Effector memory CD8-positive, alpha-beta T cell (primary cell): ENCODE measurements around the gene CEP350.
A peak's percentile ranks its signal among the peaks of the same experiment; 100 is the strongest.

ENCODE experiments used
- ATAC-seq: fragments of 150-1000 bp; cut with Tn5 transposase; replicated peaks from 2 replicates; pipeline ENCODE4 v1.10.0; 2021; ENCODE audit warnings: mild to moderate bottlenecking, moderate library complexity
- DNase-seq, 3 experiments: peaks; one replicate each; pipeline ENCODE4 v3.0.0; 2021
- H3K27ac Mint-ChIP-seq, 2 donors: one replicate each; pipeline ENCODE4 v1.8.0; 2022; ENCODE audit warnings: mild to moderate bottlenecking in 2 of 2, mixed read lengths in 2 of 2, moderate library complexity in 2 of 2
- H3K27me3 Mint-ChIP-seq, 2 donors: one replicate each; pipeline ENCODE4 v1.8.0; 2022; ENCODE audit warnings: mixed read lengths in 2 of 2
- H3K36me3 Mint-ChIP-seq: one replicate; pipeline ENCODE4 v1.8.0; 2022; ENCODE audit warnings: mild to moderate bottlenecking, moderate library complexity, mixed read lengths; ENCODE audit not compliant: insufficient read depth
- H3K4me1 Mint-ChIP-seq, 2 donors: one replicate each; pipeline ENCODE4 v1.8.0; 2022; ENCODE audit warnings: low read depth in 2 of 2, mixed read lengths in 2 of 2
- H3K4me3 Mint-ChIP-seq, 2 donors: one replicate each; pipeline ENCODE4 v1.8.0; 2022; ENCODE audit warnings: mild to moderate bottlenecking in 2 of 2, mixed read lengths in 2 of 2, moderate library complexity in 2 of 2
- H3K9me3 Mint-ChIP-seq, 2 donors: one replicate each; pipeline ENCODE4 v1.8.0; 2022; ENCODE audit warnings: mixed read lengths in 2 of 2

Gene CEP350

DNA sequence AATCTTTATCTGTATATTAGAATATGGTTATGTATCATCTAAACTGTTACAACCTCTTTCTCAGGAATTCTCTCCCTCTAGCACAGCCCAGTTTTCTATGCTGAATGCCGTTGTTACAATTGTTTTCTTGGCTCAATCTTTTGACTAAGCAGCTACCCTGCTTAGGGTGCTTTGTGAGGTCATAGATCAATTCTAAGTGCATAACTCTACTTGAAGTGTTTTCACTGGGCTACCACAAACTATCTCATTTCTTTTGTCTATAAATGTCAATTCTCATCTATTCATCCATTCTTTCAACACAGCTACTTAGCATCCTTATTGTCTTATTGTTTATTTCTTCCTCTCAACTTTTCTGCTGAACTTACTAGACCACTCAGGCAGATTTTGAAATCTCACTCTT, 77.1 kb downstream of the CEP350 start:
- DNase-seq (no peak), ATAC-seq (no peak)
- H3K4me3 Mint-ChIP-seq: no peak overlapping the region
- no peak overlapping the region for H3K27ac Mint-ChIP-seq
- no peaks in the 10 kb centered on the region for H3K9me3 Mint-ChIP-seq
- peaks cover 5 to 9% of the 10 kb centered on the region in 2 donors for H3K4me1 Mint-ChIP-seq
- H3K36me3 Mint-ChIP-seq: peaks cover 40% of the 10 kb centered on the region
- H3K27me3 Mint-ChIP-seq: no peaks in the 10 kb centered on the region

DNA sequence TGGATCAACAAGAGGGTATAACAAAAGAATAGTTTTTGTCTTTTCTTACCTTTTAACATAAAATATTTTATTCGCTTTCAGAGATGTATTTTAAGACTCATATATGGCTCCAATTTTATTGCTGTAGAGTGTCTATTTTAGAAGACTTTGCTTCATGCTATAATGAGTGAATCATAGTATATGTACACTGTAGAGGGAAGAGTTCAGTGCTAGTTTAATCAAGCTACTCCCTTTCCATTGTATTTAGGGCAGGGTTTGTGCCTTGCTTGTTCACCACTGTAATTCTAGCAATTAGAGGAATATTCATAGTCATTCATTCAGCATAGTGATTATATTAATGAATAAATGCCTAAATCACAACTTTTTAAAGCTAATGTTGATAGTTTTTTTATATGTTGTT, 78.8 kb downstream of the CEP350 start:
- DNase-seq: no peak
- Mint-ChIP-seq H3K4me3 (no peak overlapping the region), H3K27me3 (no peaks in the 10 kb centered on the region), H3K9me3 (no peaks in the 10 kb centered on the region), H3K36me3 (peaks cover 51% of the 10 kb centered on the region), H3K4me1 (peaks cover 5 to 9% of the 10 kb centered on the region in 2 donors), H3K27ac (no peak overlapping the region)
- no peak for ATAC-seq

DNA sequence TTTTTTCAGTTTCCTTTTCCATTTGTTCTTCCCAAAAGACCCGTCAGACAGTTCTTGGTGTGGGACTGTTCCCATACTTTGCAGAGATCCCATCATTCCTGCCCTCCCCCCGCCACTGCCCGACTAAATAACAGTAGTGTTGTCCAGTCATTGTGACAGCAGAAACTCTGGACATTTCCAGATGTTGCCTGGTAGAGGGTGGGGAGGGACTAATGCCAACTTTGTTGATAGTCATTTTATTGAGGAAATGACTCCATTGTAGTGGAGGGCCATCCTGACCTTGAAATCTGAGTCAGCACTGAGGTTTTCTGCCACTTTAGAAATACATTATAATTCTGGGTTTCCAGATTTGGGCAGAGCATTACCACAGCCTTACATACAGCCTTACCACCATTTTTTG, 85.4 kb downstream of the CEP350 start:
- Mint-ChIP-seq H3K9me3 (no peaks in the 10 kb centered on the region), H3K27me3 (no peaks in the 10 kb centered on the region), H3K27ac (peak overlapping the region in 1 of 2 donors; percentile 25), H3K4me3 (no peak overlapping the region), H3K4me1 (no peaks in the 10 kb centered on the region), H3K36me3 (peaks cover 66% of the 10 kb centered on the region)
- ATAC-seq: no peak
- DNase-seq: no peak

DNA sequence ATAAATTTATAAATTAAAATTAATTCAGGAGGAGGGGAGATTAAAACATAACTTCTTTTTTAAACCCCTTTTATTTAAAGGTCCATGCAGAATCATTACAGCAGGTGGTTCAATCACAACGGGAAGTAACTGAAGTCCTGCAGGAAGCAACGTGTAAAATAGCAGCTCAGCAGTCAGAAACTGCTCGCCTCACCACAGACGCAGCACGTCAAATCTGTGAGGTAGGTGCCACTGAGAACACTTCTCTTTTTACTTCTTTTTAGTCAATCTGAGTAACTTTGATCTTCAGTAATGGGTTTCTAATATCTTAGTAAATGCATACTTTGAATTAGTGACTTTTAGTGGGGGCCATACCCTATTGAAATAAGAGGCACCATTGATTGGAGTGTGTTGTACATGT, 87.0 kb downstream of the CEP350 start:
- Mint-ChIP-seq H3K36me3 (peaks cover 69% of the 10 kb centered on the region), H3K4me1 (no peaks in the 10 kb centered on the region), H3K27ac (peak overlapping the region in 1 of 2 donors; percentile 4), H3K4me3 (no peak overlapping the region), H3K27me3 (no peaks in the 10 kb centered on the region), H3K9me3 (no peaks in the 10 kb centered on the region)
- no peak for DNase-seq
- ATAC-seq: no peak

DNA sequence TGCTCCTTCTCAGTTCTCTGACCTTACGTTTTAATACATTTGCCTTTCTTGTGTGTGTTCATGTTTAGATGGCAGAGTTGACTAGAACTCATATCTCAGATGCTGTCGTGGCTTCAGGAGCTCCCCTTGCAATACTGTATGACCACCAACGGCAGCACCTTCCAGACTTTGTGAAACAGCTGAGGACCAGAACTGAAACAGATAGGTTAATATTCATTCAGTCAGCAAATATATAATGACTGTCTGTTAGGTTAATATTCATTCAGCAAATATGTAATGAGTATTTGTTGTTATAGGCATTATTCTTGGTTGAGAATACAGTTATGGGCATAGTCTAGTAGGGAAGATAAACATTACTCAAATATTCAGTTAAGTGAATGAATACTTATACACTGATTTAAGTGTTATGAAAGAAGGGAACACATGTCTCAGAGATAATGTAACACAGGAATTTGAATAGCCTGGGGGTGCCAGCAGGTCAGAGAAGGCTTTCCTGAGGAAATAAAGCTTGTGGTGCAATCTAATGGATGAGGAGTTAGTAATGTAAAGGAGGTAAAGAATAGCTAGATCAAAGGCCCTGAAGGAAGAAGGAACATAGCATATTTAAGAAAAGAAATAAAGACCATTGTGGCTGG, 88.5 kb downstream of the CEP350 start:
- no peak overlapping the region for H3K4me3 Mint-ChIP-seq
- H3K27ac Mint-ChIP-seq: peak overlapping the region in 1 of 2 donors; percentile 22
- ATAC-seq: no peak
- DNase-seq: no peak
- no peaks in the 10 kb centered on the region for H3K27me3 Mint-ChIP-seq
- peaks cover 64% of the 10 kb centered on the region for H3K36me3 Mint-ChIP-seq
- no peaks in the 10 kb centered on the region for H3K9me3 Mint-ChIP-seq
- no peaks in the 10 kb centered on the region for H3K4me1 Mint-ChIP-seq

DNA sequence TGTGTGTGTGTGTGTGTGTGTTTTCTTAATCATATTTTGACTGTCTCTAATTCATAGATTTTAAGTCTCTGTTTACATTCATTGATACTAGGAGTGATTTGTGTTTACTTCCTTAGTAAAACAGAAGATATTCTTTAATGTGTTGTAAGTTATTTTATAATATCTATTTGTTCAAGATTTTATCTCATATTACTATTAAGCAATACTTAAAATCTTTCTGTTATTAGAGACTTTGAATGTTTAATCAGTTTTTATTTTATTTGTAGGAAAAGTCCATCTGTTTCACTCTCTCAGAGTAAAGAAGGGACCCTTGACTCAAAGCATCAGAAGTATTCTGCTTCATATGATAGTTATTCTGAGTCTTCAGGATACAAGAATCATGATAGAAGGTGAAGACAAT, 89.2 kb downstream of the CEP350 start:
- DNase-seq: no peak
- peaks cover 63% of the 10 kb centered on the region for H3K36me3 Mint-ChIP-seq
- no peak for ATAC-seq
- peak overlapping the region in 1 of 2 donors; percentile 22 for H3K27ac Mint-ChIP-seq
- H3K4me1 Mint-ChIP-seq: no peaks in the 10 kb centered on the region
- H3K4me3 Mint-ChIP-seq: no peak overlapping the region
- H3K27me3 Mint-ChIP-seq: no peaks in the 10 kb centered on the region
- no peaks in the 10 kb centered on the region for H3K9me3 Mint-ChIP-seq

DNA sequence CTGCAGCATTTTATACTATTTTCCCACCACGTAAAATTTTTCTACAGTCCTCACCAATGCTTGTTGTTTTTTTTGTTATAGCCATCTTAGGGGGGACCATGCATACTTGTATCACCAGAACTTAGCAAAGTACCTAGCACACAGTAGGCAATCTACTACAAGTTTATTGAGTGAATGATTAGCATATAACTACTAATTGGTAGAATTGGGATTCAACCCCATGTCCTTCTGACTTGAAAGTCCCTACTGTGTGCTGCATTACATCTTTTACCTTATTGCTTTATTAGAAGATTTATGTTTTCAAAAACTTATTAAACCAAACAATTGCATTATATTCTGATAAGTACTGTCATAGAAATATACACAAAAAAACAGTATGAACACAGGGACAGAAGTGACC, 92.1 kb downstream of the CEP350 start:
- Mint-ChIP-seq H3K27ac (peak overlapping the region in 1 of 2 donors; percentile 13), H3K4me1 (no peaks in the 10 kb centered on the region), H3K36me3 (peaks cover 61% of the 10 kb centered on the region), H3K27me3 (no peaks in the 10 kb centered on the region), H3K4me3 (no peak overlapping the region), H3K9me3 (no peaks in the 10 kb centered on the region)
- no peak for ATAC-seq
- no peak for DNase-seq

DNA sequence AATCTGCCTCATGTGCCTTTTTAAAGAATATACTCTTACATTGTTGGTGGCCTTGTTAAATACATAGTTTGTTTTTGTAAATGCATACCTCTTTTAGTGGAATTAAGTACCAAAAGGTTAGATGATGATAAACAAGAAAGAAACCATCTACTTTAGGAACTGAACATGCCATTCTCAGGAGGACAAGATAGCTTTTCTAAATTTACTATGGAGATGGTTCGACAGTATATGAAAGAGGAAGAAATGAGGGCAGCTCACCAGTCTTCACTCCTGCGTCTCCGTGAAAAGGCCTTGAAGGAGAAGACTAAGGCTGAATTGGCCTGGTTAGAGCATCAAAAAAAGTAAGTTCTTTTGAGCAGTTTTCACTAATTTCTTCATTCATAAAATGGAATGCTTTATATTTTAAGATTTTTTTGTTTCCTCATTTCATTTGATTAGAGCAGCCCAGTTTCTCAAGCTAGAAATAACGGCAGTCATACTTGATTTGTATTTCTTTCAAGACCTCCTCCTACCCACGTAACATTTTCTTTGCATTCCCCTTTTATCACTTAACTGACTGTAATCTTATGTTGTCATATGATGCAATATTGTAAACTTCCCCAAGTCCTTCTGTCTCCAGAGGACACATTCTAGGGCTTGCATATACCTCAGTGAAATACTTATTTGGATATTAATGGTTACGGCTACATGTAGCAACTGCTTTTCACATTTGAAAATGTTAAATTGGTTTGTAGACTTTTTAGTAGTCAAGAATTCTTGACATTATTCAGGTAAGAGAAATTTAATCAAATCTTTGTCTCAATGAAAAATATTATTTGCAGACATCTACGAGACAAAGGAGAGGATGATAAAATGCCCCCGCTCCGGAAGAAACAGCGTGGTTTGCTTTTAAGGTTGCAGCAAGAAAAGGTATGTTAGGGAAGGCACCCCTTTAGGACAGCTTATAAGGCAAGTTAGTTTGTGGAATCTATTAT, 99.3 kb downstream of the CEP350 start:
- no peak for DNase-seq
- H3K4me3 Mint-ChIP-seq: no peak overlapping the region
- no peak for ATAC-seq
- H3K4me1 Mint-ChIP-seq: peaks cover 0 to 4% of the 10 kb centered on the region in 2 donors
- H3K36me3 Mint-ChIP-seq: peaks cover 55% of the 10 kb centered on the region
- no peak overlapping the region for H3K27ac Mint-ChIP-seq
- H3K9me3 Mint-ChIP-seq: no peaks in the 10 kb centered on the region
- no peaks in the 10 kb centered on the region for H3K27me3 Mint-ChIP-seq

DNA sequence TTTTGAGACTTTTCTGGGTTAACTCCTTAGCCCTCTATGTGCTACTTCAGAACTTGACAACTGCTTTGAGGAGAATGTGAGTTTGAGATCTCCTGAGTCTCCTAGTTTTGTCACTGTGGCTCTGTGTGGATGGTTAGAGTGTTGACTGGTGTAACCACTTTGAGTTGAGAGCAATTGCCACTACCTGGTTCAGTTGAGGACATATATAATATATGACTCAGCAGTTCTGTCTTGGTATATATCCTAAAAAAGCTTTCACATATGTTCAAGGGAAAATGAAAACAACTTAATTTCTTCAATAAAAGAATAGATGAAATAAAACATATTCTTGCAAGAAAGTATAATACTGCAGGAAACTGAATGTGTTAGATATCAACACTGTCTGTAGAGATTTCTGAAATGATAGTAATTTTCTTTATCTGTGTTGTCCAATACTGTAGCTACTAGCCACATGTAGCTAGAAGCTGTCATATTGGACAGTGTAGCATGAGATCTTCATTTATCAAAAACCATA, 103.3 kb downstream of the CEP350 start:
- no peak for DNase-seq
- H3K36me3 Mint-ChIP-seq: peaks cover 58% of the 10 kb centered on the region
- H3K27ac Mint-ChIP-seq: peak overlapping the region in 1 of 2 donors; percentile 57
- no peaks in the 10 kb centered on the region for H3K27me3 Mint-ChIP-seq
- H3K4me1 Mint-ChIP-seq: peaks cover 0 to 4% of the 10 kb centered on the region in 2 donors
- H3K4me3 Mint-ChIP-seq: no peak overlapping the region
- ATAC-seq: no peak
- H3K9me3 Mint-ChIP-seq: no peaks in the 10 kb centered on the region

DNA sequence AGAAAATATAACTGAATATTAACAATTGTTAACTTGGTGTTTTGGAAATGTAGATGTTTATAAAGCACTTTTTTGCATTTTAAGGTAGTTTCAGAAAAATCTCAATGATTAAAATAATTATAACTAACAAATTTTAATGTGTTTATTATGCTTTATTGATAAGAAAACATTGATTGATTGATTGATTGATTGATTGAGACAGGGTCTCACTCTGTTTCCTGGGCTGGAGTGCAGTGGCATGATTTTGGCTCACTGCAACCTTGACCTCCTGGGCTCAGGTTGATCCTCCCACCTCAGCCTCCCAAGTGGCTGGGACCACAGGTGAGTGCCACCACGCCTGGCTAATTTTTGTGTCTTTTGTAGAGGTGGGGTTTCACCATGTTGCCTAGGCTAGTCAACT, 106.4 kb downstream of the CEP350 start:
- ATAC-seq (no peak), DNase-seq (no peak)
- H3K27ac Mint-ChIP-seq: no peak overlapping the region
- peaks cover 0 to 4% of the 10 kb centered on the region in 2 donors for H3K4me1 Mint-ChIP-seq
- H3K36me3 Mint-ChIP-seq: peaks cover 62% of the 10 kb centered on the region
- H3K4me3 Mint-ChIP-seq: no peak overlapping the region
- H3K27me3 Mint-ChIP-seq: no peaks in the 10 kb centered on the region
- no peaks in the 10 kb centered on the region for H3K9me3 Mint-ChIP-seq

DNA sequence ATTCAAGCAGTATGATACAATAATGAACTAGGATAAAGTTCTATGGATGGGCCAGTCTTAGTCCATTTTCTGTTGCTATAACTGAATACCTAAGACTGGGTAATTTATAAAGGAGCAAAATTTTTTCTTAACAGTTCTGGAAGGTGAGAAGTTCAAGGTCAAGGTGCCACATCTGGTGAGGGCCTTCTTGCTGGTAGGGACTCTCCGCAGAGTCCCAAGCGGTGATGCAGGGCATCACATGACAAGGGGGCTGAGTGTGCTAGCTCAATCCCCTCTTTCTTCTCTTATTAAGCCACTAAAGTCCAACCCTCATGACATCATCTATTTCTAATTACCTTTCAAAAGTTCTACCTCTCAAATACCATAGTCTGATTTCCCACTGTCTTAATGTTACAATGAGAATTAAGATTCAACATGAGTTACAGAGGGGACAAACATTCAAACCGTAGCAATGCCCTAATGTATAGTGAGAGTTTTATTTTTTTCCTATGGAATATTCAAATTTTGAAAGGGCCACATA, 107.9 kb downstream of the CEP350 start:
- Mint-ChIP-seq H3K36me3 (peaks cover 64% of the 10 kb centered on the region), H3K4me1 (peaks cover 0 to 4% of the 10 kb centered on the region in 2 donors), H3K27ac (no peak overlapping the region), H3K27me3 (no peaks in the 10 kb centered on the region), H3K4me3 (no peak overlapping the region), H3K9me3 (no peaks in the 10 kb centered on the region)
- DNase-seq (no peak), ATAC-seq (no peak)

DNA sequence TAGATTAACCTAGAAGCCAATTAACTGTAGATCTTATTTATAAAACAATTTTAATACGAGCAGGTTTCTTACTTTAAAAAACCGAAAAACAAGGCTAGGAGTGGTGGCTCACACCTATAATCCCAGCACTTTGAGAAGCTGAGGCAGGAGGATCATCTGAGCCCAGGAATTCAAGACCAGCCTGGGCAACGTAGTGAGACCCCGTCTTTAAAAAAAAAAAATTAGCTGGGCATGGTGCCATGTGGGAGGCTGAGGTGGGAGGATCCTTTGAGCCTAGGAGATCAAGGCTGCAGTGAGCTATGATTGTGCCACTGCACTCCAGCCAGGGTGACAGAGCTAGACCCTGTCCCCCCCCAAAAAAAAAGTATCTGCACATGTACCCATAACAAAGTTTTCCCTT, 110.8 kb downstream of the CEP350 start:
- Mint-ChIP-seq H3K9me3 (no peaks in the 10 kb centered on the region), H3K27ac (no peak overlapping the region), H3K36me3 (peaks cover 82% of the 10 kb centered on the region), H3K27me3 (no peaks in the 10 kb centered on the region), H3K4me1 (no peaks in the 10 kb centered on the region), H3K4me3 (no peak overlapping the region)
- DNase-seq: no peak
- ATAC-seq: no peak

DNA sequence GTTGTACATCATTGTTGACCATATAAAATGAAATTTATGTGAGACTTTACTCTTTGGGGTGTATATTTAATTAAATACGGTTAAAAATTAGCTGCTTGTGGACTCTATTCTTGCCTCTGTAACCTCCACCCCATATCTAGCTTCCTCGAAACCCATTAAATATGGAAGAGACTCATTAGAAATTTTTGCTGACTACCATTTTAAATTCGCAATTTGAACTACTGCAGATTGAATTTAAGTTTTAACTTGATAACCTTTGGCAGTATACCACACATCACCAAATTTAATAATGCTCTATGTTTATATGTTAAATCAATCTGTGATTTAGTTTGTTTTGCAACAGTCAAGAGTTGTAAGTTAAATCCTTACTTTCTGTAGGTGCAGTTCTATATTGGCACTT, 111.5 kb downstream of the CEP350 start:
- Mint-ChIP-seq H3K4me1 (no peaks in the 10 kb centered on the region), H3K27ac (no peak overlapping the region), H3K9me3 (no peaks in the 10 kb centered on the region), H3K36me3 (peaks cover 87% of the 10 kb centered on the region), H3K4me3 (no peak overlapping the region), H3K27me3 (no peaks in the 10 kb centered on the region)
- DNase-seq: no peak
- no peak for ATAC-seq
